GM12878 (cell line): ENCODE data around the gene TRAPPC11. TPM values are rescaled to one million over a fixed set of nuclear protein-coding genes. Genes with fewer than 3 reads are reported as not detected.

ENCODE experiments used
- ATAC-seq: fragments of 200-7000 bp; cut with Tn5 transposase; 3 replicates; pipeline ENCODE4 v1.9.1; 2020; ENCODE audit warnings: mild to moderate bottlenecking, moderate library complexity
- BruUV-seq: library from RNA; stranded (reverse); fragments of 400-500 nt; replicated peaks from 2 replicates; lab custom pipeline; 2021; lab: Mats Ljungman, UMichigan
- CTCF ChIA-PET: fragments of 300-600 bp; sonication (Branson Sonifier 250); formaldehyde crosslinking; extraction: SDS; loops from one replicate; lab custom pipeline; 2021; ENCODE audit warnings: inconsistent platforms; lab: Yijun Ruan, JAX
- POLR2A ChIA-PET: fragments of 350-600 bp; formaldehyde crosslinking; extraction: SDS; loops from one replicate; lab custom pipeline; 2021; ENCODE audit warnings: inconsistent platforms; lab: Charles Lee
- RAD21 ChIA-PET: fragments of 300-600 bp; sonication (Branson Sonifier 250); formaldehyde crosslinking; loops from one replicate; lab custom pipeline; 2023; ENCODE audit warnings: antibody characterized with exemption; ENCODE audit not compliant: unreplicated experiment; lab: Charles Lee
- SMC1A ChIA-PET: fragments of 300-600 bp; sonication (Branson Sonifier 250); formaldehyde crosslinking; loops from one replicate; lab custom pipeline; 2023; ENCODE audit not compliant: unreplicated experiment, uncharacterized antibody; lab: Charles Lee
- DNase-seq: peaks from one replicate; pipeline ENCODE4 v3.0.0-alpha.2; 2011; ENCODE audit warnings: low read depth, low spot score
- FAIRE-seq: peaks from 3 replicates; lab custom pipeline; 2011; peaks lifted over from hg19 to GRCh38; lab: Jason Lieb, UNC
- H2AFZ ChIP-seq: 2 replicates; pipeline ENCODE4 v1.6.0; 2011; ENCODE audit warnings: low read depth, low read length, control low read depth; ENCODE audit not compliant: control insufficient read depth
- H3K27ac ChIP-seq: 2 replicates; pipeline ENCODE4 v1.5.1; 2011; ENCODE audit warnings: control low read depth; ENCODE audit not compliant: control insufficient read depth, insufficient read depth
- H3K27me3 ChIP-seq, 2 experiments: replicated peaks in 1 of 2; 2 replicates each; pipeline versions ENCODE4 v1.6.0 to v1.6.1; 2011; ENCODE audit warnings: low read length in 1 of 2; ENCODE audit not compliant: control insufficient read depth in 2 of 2, insufficient read depth in 2 of 2
- H3K36me3 ChIP-seq, 2 experiments: 2 replicates each; pipeline ENCODE4 v1.5.1; 2011; ENCODE audit warnings: low read length in 1 of 2; ENCODE audit not compliant: control insufficient read depth in 2 of 2, insufficient read depth in 2 of 2
- H3K4me1 ChIP-seq: 2 replicates; pipeline ENCODE4 v1.6.1; 2011; ENCODE audit warnings: mild to moderate bottlenecking, low read length, moderate library complexity, mixed read lengths; ENCODE audit not compliant: control insufficient read depth, insufficient read depth
- H3K4me2 ChIP-seq: 2 replicates; pipeline ENCODE4 v1.6.0; 2011; ENCODE audit warnings: control low read depth; ENCODE audit not compliant: control insufficient read depth, insufficient read depth
- H3K4me3 ChIP-seq: fragments of 200-600 bp; sonication (generic); 2 replicates; pipeline ENCODE4 v1.5.1; 2016
- H3K79me2 ChIP-seq: 2 replicates; pipeline ENCODE4 v1.6.0; 2011; ENCODE audit warnings: low read length; ENCODE audit not compliant: control insufficient read depth, insufficient read depth
- H3K9ac ChIP-seq: 2 replicates; pipeline ENCODE4 v1.8.0; 2011; ENCODE audit warnings: low read length, control low read depth, mixed read lengths; ENCODE audit not compliant: control insufficient read depth, insufficient read depth
- H3K9me3 ChIP-seq: replicated peaks from 3 replicates; pipeline ENCODE4 v1.5.1; 2011; ENCODE audit warnings: mild to moderate bottlenecking, low read length; ENCODE audit not compliant: control insufficient read depth, insufficient read depth
- H4K20me1 ChIP-seq: 2 replicates; pipeline ENCODE4 v1.6.0; 2011; ENCODE audit not compliant: control insufficient read depth, insufficient read depth
- ATF2 ChIP-seq: IDR thresholded peaks from 2 replicates; pipeline ENCODE4 v1.6.1; 2012; ENCODE audit warnings: low read length, inconsistent platforms
- CBFB ChIP-seq: IDR thresholded peaks from 2 replicates; pipeline ENCODE4 v1.6.1; 2016; ENCODE audit warnings: antibody characterized with exemption, low read depth
- CREM ChIP-seq: IDR thresholded peaks from 2 replicates; pipeline ENCODE4 v1.6.1; 2014; ENCODE audit warnings: antibody characterized with exemption, low read depth
- CUX1 ChIP-seq: IDR thresholded peaks from 2 replicates; pipeline ENCODE4 v1.6.1; 2012; ENCODE audit warnings: improper control_type of control experiment, low read depth, low read length; ENCODE audit not compliant: insufficient replicate concordance
- FOS ChIP-seq: IDR thresholded peaks from 3 replicates; pipeline ENCODE4 v1.6.1; 2011; ENCODE audit warnings: borderline replicate concordance; ENCODE audit not compliant: insufficient read length; ENCODE audit errors: extremely low read depth
- HDAC2 ChIP-seq: fragments of 200-600 bp; sonication (generic); IDR thresholded peaks from 2 replicates; pipeline ENCODE4 v1.6.1; 2017
- HDGF ChIP-seq: fragments of 450-650 bp; IDR thresholded peaks from 2 replicates; pipeline ENCODE4 v1.6.1; 2016; ENCODE audit warnings: antibody characterized with exemption
- IKZF2 ChIP-seq, 2 experiments: fragments of 450-650 bp; IDR thresholded peaks; 2 replicates each; pipeline ENCODE4 v1.6.1; 2017; ENCODE audit warnings: mild to moderate bottlenecking in 2 of 2, moderate library complexity in 2 of 2
- KDM1A ChIP-seq: fragments of 200-600 bp; sonication (generic); IDR thresholded peaks from 2 replicates; pipeline ENCODE4 v1.6.1; 2016; ENCODE audit warnings: borderline replicate concordance
- SKIL ChIP-seq: fragments of 450-650 bp; IDR thresholded peaks from 2 replicates; pipeline ENCODE4 v1.6.1; 2017; ENCODE audit warnings: mild to moderate bottlenecking, low read depth, inconsistent platforms; ENCODE audit not compliant: poor library complexity, severe bottlenecking
- SMAD5 ChIP-seq: IDR thresholded peaks from 2 replicates; pipeline ENCODE4 v1.6.1; 2016; ENCODE audit warnings: antibody characterized with exemption, low read depth
- SREBF1 ChIP-seq: IDR thresholded peaks from 2 replicates; pipeline ENCODE4 v1.6.1; 2012; ENCODE audit warnings: mild to moderate bottlenecking, low read length
- SUZ12 ChIP-seq: fragments of 200-600 bp; sonication (generic); IDR thresholded peaks from one replicate; pipeline ENCODE4 v1.6.1; 2018; ENCODE audit warnings: antibody characterized with exemption, mild to moderate bottlenecking; ENCODE audit not compliant: unreplicated experiment
- ZSCAN29 ChIP-seq: fragments of 450-650 bp; IDR thresholded peaks from 2 replicates; pipeline ENCODE4 v1.6.1; 2017; ENCODE audit warnings: mild to moderate bottlenecking, moderate library complexity
- WGBS: methylation state at CpG from one replicate; pipeline ENCODE4 v1.1.6; 2016; ENCODE audit warnings: low lambda C conversion rate; ENCODE audit not compliant: insufficient replicate concordance, insufficient coverage; ENCODE audit errors: missing lambda C conversion rate; 5-methylcytosine and 5-hydroxymethylcytosine counted together
- in situ Hi-C: fragments of 300-500 bp; cut with MboI; formaldehyde crosslinking; loops from 9 replicates; pipeline ENCODE4 v1.14.3; 2018; ENCODE audit warnings: mixed read lengths
- intact Hi-C: fragments of 100-400 bp; cut with micrococcal nuclease; formaldehyde crosslinking; loops from one replicate; pipeline ENCODE4 v1.14.2; 2022; ENCODE audit not compliant: unreplicated experiment
- polyA plus RNA-seq, 11 experiments: library from polyadenylated mRNA; depleted of rRNA in 4 of 11; unstranded in 6 of 11; stranded (reverse) in 5 of 11; fragments of >200 nt; fragmentation: Nextera tagmentation in 4 of 11; fragmentation: Illumina TruSeq in 1 of 11; extraction: Ambion mirVana in 4 of 11; extraction: Trizol in 1 of 11; gene quantifications; 1 replicate in 1 of 11; 2 replicates in 10 of 11; pipeline versions ENCODE4 v1.2.1 to v1.2.3, GENCODE V29; 2011 to 2016; ENCODE audit warnings: inconsistent platforms in 2 of 11, missing spikeins in 2 of 11, low read depth in 1 of 11
- total RNA-seq, 4 experiments: library from RNA; depleted of rRNA in 3 of 4; stranded (reverse); fragments of >200 nt in 3 of 4; fragmentation: Illumina TruSeq in 1 of 4; extraction: Trizol in 1 of 4; gene quantifications; 2 replicates each; pipeline versions ENCODE4 v1.2.1 to v1.2.3, GENCODE V29; 2013 to 2021

The TRAPPC11 gene
- total and polyA plus RNA-seq, 10 of the 15 experiments (the other 5 are each of a cell fraction or from before 2014, with no cell fraction given): 7.3 to 40.5 (median 22.3) TPM

- BruUV-seq: no TSS peak
- in situ Hi-C loops (no loop called here), intact Hi-C loops (no loop called here)
Measured at GRCh38 chr4:183760326-183760725, 101.2 kb downstream of the TRAPPC11 start.

More at GRCh38 chr4:183760326-183760725, 101.2 kb downstream of the TRAPPC11 start:
- H3K79me2 ChIP-seq: no peaks in the 10 kb centered on the region
- no peak overlapping the region for H3K4me3 ChIP-seq
- ATAC-seq (no peak), DNase-seq (no peak)
- CTCF ChIA-PET: no interaction called here
- H3K27me3 ChIP-seq: no peaks in the 10 kb centered on the region
- H3K27ac ChIP-seq: no peak overlapping the region
- H3K4me1 ChIP-seq: no peaks in the 10 kb centered on the region
- no peak overlapping the region for H3K4me2 ChIP-seq
- H4K20me1 ChIP-seq: no peaks in the 10 kb centered on the region
- no peaks in the 10 kb centered on the region for H3K9me3 ChIP-seq
- H3K9ac ChIP-seq: no peak overlapping the region
- TF ChIP-seq ZSCAN29 (no peak), SMAD5 (no peak), CBFB (no peak), FOS (no peak), ATF2 (no peak), KDM1A (no peak), HDGF (no peak), CREM (no peak), SREBF1 (no peak), SUZ12 (no peak), IKZF2 (IDR thresholded peaks at IDR 0.05) (no peak), SKIL (no peak), CUX1 (no peak), HDAC2 (no peak)
- TF ChIP-seq, all 136 proteins: peak for 0
- RAD21 ChIA-PET: no interaction called here
- H3K36me3 ChIP-seq: no peaks in the 10 kb centered on the region
- H2AFZ ChIP-seq: no peak overlapping the region
- 0% methylated on average over 1 of the region's 1 CpG for WGBS
- POLR2A ChIA-PET: no interaction called here
- SMC1A ChIA-PET: interaction anchor here (2.2 kb wide), 1 partner anchor 13 kb away, joined by 5 read pairs; no protein-coding TSS in a partner anchor
- no peak for FAIRE-seq
